ENCODE results near the gene DSCAM. TPM values are rescaled to one million over a fixed set of nuclear protein-coding genes. Genes with fewer than 3 reads are reported as not detected.
"Not testable (repeated sequence)": the region's sequence is repeated elsewhere in the genome, so short reads cannot be mapped to it uniquely, and the experiment has no call there.

Gene DSCAM
- polyA plus RNA-seq, 3 donors, result not detected

DNA sequence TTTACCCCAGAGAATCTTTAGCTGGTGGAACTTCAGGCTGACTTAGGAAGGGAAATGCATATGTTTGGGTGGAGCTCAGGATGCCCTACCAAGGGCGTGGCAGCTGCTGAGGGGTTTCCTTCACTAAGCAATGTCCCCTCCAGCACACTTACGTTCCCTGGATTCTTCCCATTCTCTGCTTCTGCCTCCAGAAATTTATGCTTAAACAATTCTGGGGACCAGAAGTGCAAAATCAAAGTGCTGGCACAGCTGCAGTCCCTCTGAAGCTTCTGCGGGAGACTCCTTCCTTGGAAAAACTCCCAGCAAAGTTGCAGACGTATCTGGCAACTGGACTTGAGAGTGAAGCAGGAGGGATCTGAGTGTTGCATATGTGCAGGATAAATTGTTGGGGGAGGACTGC is 576.9 kb downstream of the DSCAM start:
- H3K27me3 ChIP-seq (ENCODE audit: control insufficient read depth in 2 of 2, insufficient read depth in 2 of 2, low read length in 2 of 2), result no peaks in the 10 kb centered on the region
- Mint-ChIP-seq H3K4me1 (no peaks in the 10 kb centered on the region), H3K36me3 (no peaks in the 10 kb centered on the region), H3K4me3 (no peak overlapping the region), H3K27me3 (ENCODE audit: low read depth in 3 of 3) (peaks cover 0 to 1% (median 0%) of the 10 kb centered on the region in 3 donors), H3K27ac (no peak overlapping the region), H3K9me3 (peaks cover 0 to 13% (median 8%) of the 10 kb centered on the region in 7 donors)
- peaks cover 8 to 13% of the 10 kb centered on the region in 2 donors for H3K9me3 ChIP-seq (replicated peaks in 1 of 2; ENCODE audit: control insufficient read depth in 1 of 2, insufficient read depth in 1 of 2, low read length in 2 of 2)
- intact Hi-C loops (cut with micrococcal nuclease), result no loop called here
- no peaks in the 10 kb centered on the region for H3K4me1 ChIP-seq (ENCODE audit: control insufficient read depth in 1 of 2, insufficient read depth in 2 of 2, low read length in 2 of 2)
- no peaks in the 10 kb centered on the region for H3K36me3 ChIP-seq (replicated peaks in 1 of 2; ENCODE audit: control insufficient read depth in 1 of 2, insufficient read depth in 2 of 2, low read length in 2 of 2)
- no peak overlapping the region for H2AFZ ChIP-seq (ENCODE audit: insufficient read depth, low read depth, low read length, poor library complexity, severe bottlenecking)
- H4K20me1 ChIP-seq (ENCODE audit: insufficient read depth, low read length), result no peaks in the 10 kb centered on the region
- TF ChIP-seq, protein P1, sequence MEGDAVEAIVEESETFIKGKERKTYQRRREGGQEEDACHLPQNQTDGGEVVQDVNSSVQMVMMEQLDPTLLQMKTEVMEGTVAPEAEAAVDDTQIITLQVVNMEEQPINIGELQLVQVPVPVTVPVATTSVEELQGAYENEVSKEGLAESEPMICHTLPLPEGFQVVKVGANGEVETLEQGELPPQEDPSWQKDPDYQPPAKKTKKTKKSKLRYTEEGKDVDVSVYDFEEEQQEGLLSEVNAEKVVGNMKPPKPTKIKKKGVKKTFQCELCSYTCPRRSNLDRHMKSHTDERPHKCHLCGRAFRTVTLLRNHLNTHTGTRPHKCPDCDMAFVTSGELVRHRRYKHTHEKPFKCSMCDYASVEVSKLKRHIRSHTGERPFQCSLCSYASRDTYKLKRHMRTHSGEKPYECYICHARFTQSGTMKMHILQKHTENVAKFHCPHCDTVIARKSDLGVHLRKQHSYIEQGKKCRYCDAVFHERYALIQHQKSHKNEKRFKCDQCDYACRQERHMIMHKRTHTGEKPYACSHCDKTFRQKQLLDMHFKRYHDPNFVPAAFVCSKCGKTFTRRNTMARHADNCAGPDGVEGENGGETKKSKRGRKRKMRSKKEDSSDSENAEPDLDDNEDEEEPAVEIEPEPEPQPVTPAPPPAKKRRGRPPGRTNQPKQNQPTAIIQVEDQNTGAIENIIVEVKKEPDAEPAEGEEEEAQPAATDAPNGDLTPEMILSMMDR (IDR thresholded peaks at IDR 0.05), result no peak
- 82% methylated on average over 4 of the region's 4 CpGs for WGBS (ENCODE audit: insufficient coverage)
- H3K4me2 ChIP-seq (replicated peaks; ENCODE audit: extremely low read depth, low read length, poor library complexity, severe bottlenecking), result no peak overlapping the region
- H3K79me2 ChIP-seq (ENCODE audit: insufficient read depth, low read length), result no peaks in the 10 kb centered on the region
- no peak for DNase-seq
- H3K27ac ChIP-seq (ENCODE audit: low read depth in 1 of 2, low read length in 2 of 2), result no peak overlapping the region
- no peak overlapping the region for H3K4me3 ChIP-seq (replicated peaks in 1 of 3; ENCODE audit: low read depth in 2 of 3, low read length in 3 of 3)
- H3K9ac ChIP-seq (ENCODE audit: insufficient read depth, low read length, poor library complexity, severe bottlenecking), result no peak overlapping the region

DNA sequence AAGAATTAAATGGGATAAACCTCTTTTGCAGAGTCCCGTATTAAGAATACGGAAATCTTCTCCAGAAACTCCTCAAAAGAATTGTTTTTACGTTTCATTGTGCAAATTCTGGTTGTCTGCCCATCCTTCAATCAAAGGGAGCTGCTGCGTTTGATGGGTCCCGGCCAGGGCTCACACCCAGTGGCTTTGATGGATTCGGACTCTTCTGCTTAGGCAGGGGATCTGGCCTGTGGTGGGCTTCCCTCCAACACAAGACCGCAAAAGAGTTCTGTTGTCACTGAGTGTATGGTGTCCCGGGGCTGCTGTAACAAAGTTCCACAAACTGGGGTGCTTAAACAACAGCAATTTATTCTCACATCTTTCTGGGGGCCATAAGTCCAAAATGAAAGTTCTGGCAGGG is 577.7 kb downstream of the DSCAM start:
- Histone ChIP-seq H3K79me2 (ENCODE audit: insufficient read depth, low read length) (no peaks in the 10 kb centered on the region), H2AFZ (ENCODE audit: insufficient read depth, low read depth, low read length, poor library complexity, severe bottlenecking) (no peak overlapping the region), H3K27ac (ENCODE audit: low read depth in 1 of 2, low read length in 2 of 2) (no peak overlapping the region), H4K20me1 (ENCODE audit: insufficient read depth, low read length) (no peaks in the 10 kb centered on the region), H3K4me3 (replicated peaks in 1 of 3; ENCODE audit: low read depth in 2 of 3, low read length in 3 of 3) (no peak overlapping the region), H3K4me2 (replicated peaks; ENCODE audit: extremely low read depth, low read length, poor library complexity, severe bottlenecking) (no peak overlapping the region), H3K9ac (ENCODE audit: insufficient read depth, low read length, poor library complexity, severe bottlenecking) (no peak overlapping the region), H3K9me3 (replicated peaks in 1 of 2; ENCODE audit: control insufficient read depth in 1 of 2, insufficient read depth in 1 of 2, low read length in 2 of 2) (peaks cover 8 to 13% of the 10 kb centered on the region in 2 donors), H3K27me3 (ENCODE audit: control insufficient read depth in 2 of 2, insufficient read depth in 2 of 2, low read length in 2 of 2) (no peaks in the 10 kb centered on the region), H3K4me1 (ENCODE audit: control insufficient read depth in 1 of 2, insufficient read depth in 2 of 2, low read length in 2 of 2) (no peaks in the 10 kb centered on the region), H3K36me3 (replicated peaks in 1 of 2; ENCODE audit: control insufficient read depth in 1 of 2, insufficient read depth in 2 of 2, low read length in 2 of 2) (no peaks in the 10 kb centered on the region)
- H3K9me3 Mint-ChIP-seq, result peaks cover 0 to 16% (median 8%) of the 10 kb centered on the region in 7 donors
- TF ChIP-seq, protein P1 (IDR thresholded peaks at IDR 0.05), result no peak
- H3K36me3 Mint-ChIP-seq, result no peaks in the 10 kb centered on the region
- peaks cover 0 to 1% (median 0%) of the 10 kb centered on the region in 3 donors for H3K27me3 Mint-ChIP-seq (ENCODE audit: low read depth in 3 of 3)
- 95% methylated on average over 6 of the region's 8 CpGs for WGBS (ENCODE audit: insufficient coverage)
- no peak overlapping the region for H3K4me3 Mint-ChIP-seq
- no peak for DNase-seq
- H3K27ac Mint-ChIP-seq, result no peak overlapping the region
- intact Hi-C loops (cut with micrococcal nuclease), result no loop called here
- H3K4me1 Mint-ChIP-seq, result no peaks in the 10 kb centered on the region

DNA sequence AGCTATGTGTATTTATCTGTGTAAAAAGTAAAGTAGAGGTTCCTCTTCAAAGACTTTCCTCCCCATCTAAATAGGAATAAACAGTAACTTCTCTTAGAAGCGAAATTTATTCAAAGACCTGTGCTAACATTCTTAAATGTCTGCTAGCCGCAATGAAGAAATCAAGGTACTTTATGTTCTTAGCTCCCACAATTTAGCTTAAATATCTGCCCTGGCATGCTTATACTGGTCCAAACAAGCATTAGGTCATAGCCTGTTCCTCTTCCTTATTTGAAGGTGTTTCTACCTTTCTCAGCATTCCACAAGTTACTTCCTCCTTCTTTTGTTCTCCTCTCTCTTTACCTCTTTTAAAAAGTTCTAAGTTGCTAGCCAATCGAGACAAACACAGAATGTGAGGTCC is 588.5 kb downstream of the DSCAM start:
- H3K27me3 ChIP-seq (ENCODE audit: control insufficient read depth in 2 of 2, insufficient read depth in 2 of 2, low read length in 2 of 2); H3K27ac ChIP-seq (ENCODE audit: low read depth in 1 of 2, low read length in 2 of 2); intact Hi-C loops (cut with micrococcal nuclease); H3K27ac Mint-ChIP-seq; H3K36me3 Mint-ChIP-seq; H3K4me1 Mint-ChIP-seq; H3K9me3 Mint-ChIP-seq; H3K9me3 ChIP-seq (replicated peaks in 1 of 2; ENCODE audit: control insufficient read depth in 1 of 2, insufficient read depth in 1 of 2, low read length in 2 of 2); H3K4me1 ChIP-seq (ENCODE audit: control insufficient read depth in 1 of 2, insufficient read depth in 2 of 2, low read length in 2 of 2); DNase-seq; H3K4me3 Mint-ChIP-seq; H3K9ac ChIP-seq (ENCODE audit: insufficient read depth, low read length, poor library complexity, severe bottlenecking); H2AFZ ChIP-seq (ENCODE audit: insufficient read depth, low read depth, low read length, poor library complexity, severe bottlenecking); H3K27me3 Mint-ChIP-seq (ENCODE audit: low read depth in 3 of 3); H3K4me3 ChIP-seq (replicated peaks in 1 of 3; ENCODE audit: low read depth in 2 of 3, low read length in 3 of 3); H4K20me1 ChIP-seq (ENCODE audit: insufficient read depth, low read length); H3K36me3 ChIP-seq (replicated peaks in 1 of 2; ENCODE audit: control insufficient read depth in 1 of 2, insufficient read depth in 2 of 2, low read length in 2 of 2); H3K79me2 ChIP-seq (ENCODE audit: insufficient read depth, low read length); H3K4me2 ChIP-seq (replicated peaks; ENCODE audit: extremely low read depth, low read length, poor library complexity, severe bottlenecking): not testable (repeated sequence)
- 66% methylated on average over 2 of the region's 3 CpGs for WGBS (ENCODE audit: insufficient coverage)
